GM11168 (cell line): ENCODE data around the gene RASGRP3.

Experiments used
- in situ Hi-C: fragments of 300-500 bp; cut with MboI; formaldehyde crosslinking; loops from one replicate; pipeline ENCODE4 v1.12.0; 2022; ENCODE audit warnings: low sequenced_read_pairs; ENCODE audit not compliant: unreplicated experiment

Gene RASGRP3

GRCh38 chr2:33512112-33512511 lies 35.7 kb downstream of the RASGRP3 start:
- in situ Hi-C loops: no loop called here

GRCh38 chr2:33513480-33513879 lies 37.0 kb downstream of the RASGRP3 start:
- in situ Hi-C loops: no loop called here

DNA sequence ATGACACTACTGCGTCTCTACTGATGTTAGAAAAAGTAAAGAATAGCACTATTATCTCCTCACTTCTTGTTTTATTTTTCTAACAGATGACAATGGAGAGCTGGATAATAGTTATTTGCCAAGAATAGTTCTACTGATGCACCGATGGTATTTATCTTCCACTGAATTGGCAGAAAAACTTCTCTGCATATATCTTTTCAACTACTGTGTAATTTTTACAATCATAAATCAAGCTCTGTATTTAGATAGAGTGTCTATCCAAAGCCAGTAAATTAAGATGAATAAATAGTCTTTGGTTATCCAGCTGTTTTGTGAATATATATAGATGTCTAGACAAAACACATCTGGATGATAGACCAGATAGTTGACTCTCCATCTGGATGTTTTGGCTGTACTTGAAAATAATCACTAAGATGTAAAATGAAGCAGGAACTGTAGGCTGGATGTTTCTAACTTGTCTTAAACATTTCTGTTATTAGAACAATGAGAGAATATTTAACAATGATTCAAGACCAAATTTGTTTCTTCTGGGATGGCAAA lies 40.1 kb downstream of the RASGRP3 start:
- in situ Hi-C loops: no loop called here

GRCh38 chr2:33518200-33518599 lies 41.8 kb downstream of the RASGRP3 start:
- in situ Hi-C loops: no loop called here

DNA sequence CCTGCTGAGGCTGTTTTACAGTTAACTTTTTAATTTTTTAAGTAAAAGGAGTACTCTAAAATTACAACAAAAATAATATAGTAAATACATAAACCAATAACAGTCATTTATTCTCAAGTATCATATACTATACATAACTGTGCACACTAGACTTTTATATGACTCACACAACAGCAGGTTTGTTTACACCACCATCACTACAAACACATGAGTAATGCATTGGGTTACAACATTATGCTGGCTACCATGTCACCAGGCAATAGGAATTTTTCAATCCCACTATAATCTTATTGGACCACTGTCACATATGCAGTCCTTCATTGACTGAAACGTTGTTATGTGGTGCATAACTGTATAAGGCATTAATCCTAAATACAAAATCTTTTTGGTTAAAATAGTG lies 42.5 kb downstream of the RASGRP3 start:
- in situ Hi-C loops: no loop called here

GRCh38 chr2:33521791-33522281 lies 45.4 kb downstream of the RASGRP3 start:
- in situ Hi-C loops: no loop called here

DNA sequence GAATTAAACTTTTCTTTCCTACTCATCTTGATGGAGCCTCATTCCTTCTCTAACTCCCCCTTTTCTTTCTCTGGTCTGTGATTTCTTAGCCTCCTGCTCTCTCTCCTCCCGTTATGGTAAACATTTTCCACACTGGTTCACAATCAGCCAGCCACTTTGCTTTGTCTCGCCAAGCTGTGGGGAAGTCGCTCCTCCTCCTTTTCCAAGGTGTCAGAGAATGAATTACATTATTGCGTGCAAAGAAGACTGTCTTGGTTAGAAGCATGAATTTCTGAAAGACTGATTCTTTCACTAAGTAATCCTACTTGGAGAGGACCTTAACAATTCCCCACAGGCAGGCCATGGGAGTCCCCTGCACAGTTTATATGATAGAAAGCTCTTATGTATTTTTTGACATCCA lies 46.1 kb downstream of the RASGRP3 start:
- in situ Hi-C loops: no loop called here

DNA sequence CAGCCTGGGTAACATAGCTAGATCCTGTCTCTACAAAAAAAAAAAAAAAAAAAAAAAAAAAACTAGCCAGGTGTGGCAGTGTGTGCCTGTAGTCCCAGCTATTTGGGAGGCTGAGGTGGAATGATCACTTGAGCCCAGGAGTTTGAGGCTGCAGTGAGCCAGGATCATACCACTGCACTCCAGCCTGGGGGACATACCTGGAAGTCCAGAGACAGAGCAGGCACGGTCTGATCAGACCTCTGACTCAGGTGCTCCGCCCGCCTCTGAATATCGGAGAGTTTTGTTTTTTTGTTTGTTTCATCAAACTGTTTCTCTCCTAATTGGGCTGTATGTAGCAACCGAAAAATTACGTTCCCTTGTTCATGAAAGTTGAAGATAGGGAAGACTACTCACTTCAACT lies 49.2 kb downstream of the RASGRP3 start:
- in situ Hi-C loops: no loop called here

- in situ Hi-C loops: no loop called here
Observed at GRCh38 chr2:33526132-33526531, 49.7 kb downstream of the RASGRP3 start.

- in situ Hi-C loops: no loop called here
Observed at GRCh38 chr2:33526921-33527320, 50.5 kb downstream of the RASGRP3 start.

GRCh38 chr2:33528441-33528950 lies 52.0 kb downstream of the RASGRP3 start:
- in situ Hi-C loops: no loop called here

DNA sequence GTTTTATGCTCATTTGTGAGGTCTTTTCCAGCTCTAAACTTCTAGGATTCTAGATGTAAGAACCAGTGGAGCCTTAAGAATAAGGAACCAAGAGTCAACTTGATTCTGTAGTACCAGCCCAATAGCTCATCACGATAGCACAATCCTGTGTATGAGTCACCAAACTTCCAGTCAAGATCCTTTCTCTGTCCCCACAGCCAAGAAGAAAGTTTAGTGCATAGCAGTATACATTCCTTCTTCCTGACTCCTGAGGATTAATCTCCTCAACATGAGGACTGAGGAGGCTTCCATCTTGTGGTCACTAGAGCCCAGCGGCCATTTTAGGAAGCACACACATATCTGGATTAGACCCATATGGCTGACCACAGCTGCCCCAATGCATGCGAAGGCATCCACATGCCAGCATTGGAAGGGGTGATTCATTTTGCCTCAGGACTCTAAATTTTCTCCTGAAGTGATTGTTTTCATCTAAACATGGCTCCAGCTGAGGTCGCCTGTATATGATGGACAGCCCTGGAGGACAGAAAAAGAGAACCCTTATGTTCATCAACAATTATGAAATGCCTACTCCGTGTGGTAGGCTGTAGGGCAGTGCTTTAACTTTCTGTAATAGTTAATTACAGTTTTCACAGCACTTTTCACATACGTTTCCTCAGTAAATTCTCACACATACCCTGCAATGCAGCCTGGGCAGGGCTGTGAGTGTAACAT lies 53.5 kb downstream of the RASGRP3 start:
- in situ Hi-C loops: no loop called here

- in situ Hi-C loops: no loop called here
Observed at GRCh38 chr2:33530690-33531548, 54.5 kb downstream of the RASGRP3 start.

GRCh38 chr2:33531549-33532059 lies 55.2 kb downstream of the RASGRP3 start:
- in situ Hi-C loops: no loop called here

DNA sequence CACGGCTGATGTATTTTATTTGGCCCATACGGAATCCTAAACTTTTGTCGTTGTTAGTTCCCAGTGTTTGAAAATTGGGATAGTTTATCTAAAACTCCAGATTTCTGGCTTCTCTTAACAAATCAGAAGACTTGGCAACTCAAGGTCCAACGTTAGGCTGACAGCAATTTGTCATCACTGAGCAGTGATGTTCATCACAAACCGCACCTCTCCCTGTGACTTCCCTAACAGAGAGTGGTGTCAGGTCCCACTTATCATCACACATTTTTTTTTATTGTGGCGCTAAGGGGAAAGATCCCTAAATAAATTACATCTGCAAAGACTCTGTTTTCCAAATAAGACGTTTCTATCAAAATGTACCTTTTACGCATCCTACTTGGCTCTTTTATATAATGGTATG lies 55.7 kb downstream of the RASGRP3 start:
- in situ Hi-C loops: no loop called here

DNA sequence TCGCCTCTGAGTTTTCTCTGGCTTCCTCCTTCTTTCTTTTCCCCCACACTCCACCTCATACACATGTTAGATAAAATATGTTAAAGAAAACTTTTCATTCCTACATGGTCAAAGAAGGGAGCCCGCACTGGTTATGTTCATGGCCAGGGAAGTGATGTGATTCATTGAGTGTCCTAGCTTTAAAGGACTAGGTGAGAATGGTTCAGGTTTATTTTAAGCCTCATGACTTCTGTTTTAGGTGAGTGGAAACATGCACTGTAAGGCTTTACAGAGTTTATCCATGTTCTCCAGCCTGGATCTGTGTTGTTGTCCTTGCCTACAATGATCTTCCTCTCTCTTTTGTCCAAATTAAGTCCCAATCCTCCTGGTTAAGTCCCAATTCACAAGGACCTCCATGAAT lies 56.5 kb downstream of the RASGRP3 start:
- in situ Hi-C loops: no loop called here

DNA sequence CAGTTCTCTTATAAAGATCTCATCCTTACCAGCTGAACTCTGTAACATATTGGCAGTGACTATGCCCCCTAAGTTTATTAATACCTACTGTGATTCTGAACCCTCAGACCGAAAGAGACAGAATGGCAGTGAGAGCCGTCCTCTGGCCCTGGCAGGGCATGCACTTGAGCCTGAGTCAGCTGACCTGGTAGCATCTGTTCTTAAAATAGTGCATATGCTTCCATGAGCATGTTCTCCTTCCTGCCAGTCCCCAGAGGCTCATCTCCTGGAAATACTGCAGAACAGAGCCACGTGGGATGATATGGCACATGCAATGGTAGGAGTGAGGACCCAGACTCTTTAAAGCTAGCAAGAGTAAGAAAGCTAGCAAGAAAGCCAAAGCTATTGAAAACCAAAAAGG lies 59.0 kb downstream of the RASGRP3 start:
- in situ Hi-C loops: no loop called here

- in situ Hi-C loops: no loop called here
Observed at GRCh38 chr2:33541243-33541642, 64.8 kb downstream of the RASGRP3 start.

GRCh38 chr2:33550206-33550605 lies 73.8 kb downstream of the RASGRP3 start:
- in situ Hi-C loops: no loop called here

- in situ Hi-C loops: no loop called here
Observed at GRCh38 chr2:33552758-33553461, 76.5 kb downstream of the RASGRP3 start.
